Astrocyte (in vitro differentiated cells and primary cell): Measurements from ENCODE around the gene ATG101.

Experiments used
- CTCF ChIP-seq: IDR thresholded peaks from 2 replicates; pipeline ENCODE4 v1.5.1; 2011; ENCODE audit warnings: low read depth, mild to moderate bottlenecking, inconsistent platforms, low read length, moderate library complexity; ENCODE audit not compliant: insufficient read depth
- EZH2 ChIP-seq: IDR thresholded peaks from 2 replicates; pipeline ENCODE4 v1.6.1; 2012; ENCODE audit warnings: mild to moderate bottlenecking, low read length, inconsistent platforms; ENCODE audit not compliant: insufficient read depth

- TF ChIP-seq CTCF (no peak), EZH2 (no peak)
Measured at GRCh38 chr12:52059582-52060497, 9.9 kb upstream of the ATG101 start.
